Measurements from ENCODE around the gene IFNB1. TPM values are rescaled to one million over a fixed set of nuclear protein-coding genes. Genes with fewer than 3 reads are reported as not detected.
A peak's percentile ranks its signal among the peaks of the same experiment; 100 is the strongest.

The IFNB1 gene
- polyA plus RNA-seq, 4 donors: not detected

GRCh38 chr9:21070906-21071305, 6.8 kb downstream of the IFNB1 start:
- no peak for DNase-seq (ENCODE audit: low read depth in 4 of 4, low spot score in 3 of 4)

GRCh38 chr9:21070171-21070571, 7.6 kb downstream of the IFNB1 start:
- DNase-seq (ENCODE audit: low read depth in 4 of 4, low spot score in 3 of 4): peak; percentile 8 to 26 (median 12)

GRCh38 chr9:21060919-21061561, 16.7 kb downstream of the IFNB1 start:
- DNase-seq (ENCODE audit: low read depth in 4 of 4, low spot score in 3 of 4): no peak

- DNase-seq (ENCODE audit: low read depth in 4 of 4, low spot score in 3 of 4): no peak
These were observed 20.8 kb downstream of the IFNB1 start for GRCh38 chr9:21056931-21057330.

GRCh38 chr9:21053851-21054250, 23.9 kb downstream of the IFNB1 start:
- DNase-seq (ENCODE audit: low read depth in 4 of 4, low spot score in 3 of 4): no peak

- no peak for DNase-seq (ENCODE audit: low read depth in 4 of 4, low spot score in 3 of 4)
These were observed 30.5 kb downstream of the IFNB1 start for GRCh38 chr9:21047281-21047691.

GRCh38 chr9:21043841-21044240, 33.9 kb downstream of the IFNB1 start:
- no peak for DNase-seq (ENCODE audit: low read depth in 4 of 4, low spot score in 3 of 4)

- no peak for DNase-seq (ENCODE audit: low read depth in 4 of 4, low spot score in 3 of 4)
These were observed 35.3 kb downstream of the IFNB1 start for GRCh38 chr9:21042466-21042865.

GRCh38 chr9:21039302-21039701, 38.4 kb downstream of the IFNB1 start:
- DNase-seq (ENCODE audit: low read depth in 4 of 4, low spot score in 3 of 4): no peak

GRCh38 chr9:21037278-21037677, 40.5 kb downstream of the IFNB1 start:
- DNase-seq (ENCODE audit: low read depth in 4 of 4, low spot score in 3 of 4): no peak

- no peak for DNase-seq (ENCODE audit: low read depth in 4 of 4, low spot score in 3 of 4)
These were observed 45.9 kb downstream of the IFNB1 start for GRCh38 chr9:21031808-21032183.

GRCh38 chr9:21031091-21031807, 46.5 kb downstream of the IFNB1 start, which contains the start of gene HACD4:
HACD4 (minus strand) TSS chr9:21031640; CDS start chr9:21031590, 50 bp downstream.
- peak; percentile 21 to 38 (median 30) for DNase-seq (ENCODE audit: low read depth in 4 of 4, low spot score in 3 of 4)

- DNase-seq (ENCODE audit: low read depth in 4 of 4, low spot score in 3 of 4): peak in 1 of 4 donors; percentile 8
These were observed 47.2 kb downstream of the IFNB1 start for GRCh38 chr9:21030389-21031035.

GRCh38 chr9:21029661-21030060, 48.1 kb downstream of the IFNB1 start:
- DNase-seq (ENCODE audit: low read depth in 4 of 4, low spot score in 3 of 4): no peak

- DNase-seq (ENCODE audit: low read depth in 4 of 4, low spot score in 3 of 4): no peak
These were observed 49.3 kb downstream of the IFNB1 start for GRCh38 chr9:21028466-21028865.

- no peak for DNase-seq (ENCODE audit: low read depth in 4 of 4, low spot score in 3 of 4)
These were observed 50.4 kb downstream of the IFNB1 start for GRCh38 chr9:21027295-21027694.

Other genes starting within 250 kb of the IFNB1 start
- 1 to 10 TPM; 3.1 to 5.1 (median 3.4) TPM for gene HACD4, start 46.3 kb downstream of the IFNB1 start, polyA plus RNA-seq (ENCODE audit: insufficient read length in 4 of 4)
- not detected for gene IFNW1, start 63.9 kb upstream of the IFNB1 start, polyA plus RNA-seq (ENCODE audit: insufficient read length in 4 of 4)
- under 1 TPM in 1 of 4 donors, not detected in 3; 0.15 TPM for gene IFNA21, start 88.7 kb upstream of the IFNB1 start, polyA plus RNA-seq (ENCODE audit: insufficient read length in 4 of 4)
- not detected for gene IFNA4, start 109.6 kb upstream of the IFNB1 start, polyA plus RNA-seq (ENCODE audit: insufficient read length in 4 of 4)
- gene IFNA7, start 124.3 kb upstream of the IFNB1 start, polyA plus RNA-seq (ENCODE audit: insufficient read length in 4 of 4): not detected
- gene IFNA10, start 129.2 kb upstream of the IFNB1 start, polyA plus RNA-seq (ENCODE audit: insufficient read length in 4 of 4): not detected
- gene IFNA16, start 139.4 kb upstream of the IFNB1 start, polyA plus RNA-seq (ENCODE audit: insufficient read length in 4 of 4): not detected
- gene IFNA17, start 150.3 kb upstream of the IFNB1 start, polyA plus RNA-seq (ENCODE audit: insufficient read length in 4 of 4): not detected
- gene IFNA14, start 162.1 kb upstream of the IFNB1 start, polyA plus RNA-seq (ENCODE audit: insufficient read length in 4 of 4): not detected
- gene IFNA5, start 227.4 kb upstream of the IFNB1 start, polyA plus RNA-seq (ENCODE audit: insufficient read length in 4 of 4): not detected

Data from left renal pelvis (tissue), 4 donors.